HepG2 (cell line): Measurements from ENCODE around the gene TBC1D20. TPM values are rescaled to one million over a fixed set of nuclear protein-coding genes. Genes with fewer than 3 reads are reported as not detected.

Source experiments
- ATAC-seq: fragments of 200-7000 bp; cut with Tn5 transposase; 3 replicates; pipeline ENCODE4 v1.9.1; 2020; ENCODE audit warnings: mild to moderate bottlenecking, moderate library complexity
- BruUV-seq: library from RNA; stranded (reverse); fragments of 400-500 nt; replicated peaks from 2 replicates; lab custom pipeline; 2021; lab: Mats Ljungman, UMichigan
- CTCF ChIA-PET: fragments of 300-600 bp; formaldehyde crosslinking; extraction: SDS; loops from one replicate; lab custom pipeline; 2021; ENCODE audit warnings: low total read pairs, inconsistent platforms, low intra/inter-chr PET ratio; lab: Yijun Ruan, JAX
- POLR2A ChIA-PET: fragments of 350-600 bp; sonication (Branson Sonifier 250); formaldehyde crosslinking; loops from one replicate; lab custom pipeline; 2020; ENCODE audit warnings: antibody characterized with exemption, inconsistent platforms; lab: Yijun Ruan, JAX
- DNase-seq: peaks from one replicate; pipeline ENCODE4 v3.0.0-alpha.2; 2015; ENCODE audit warnings: low spot score
- FAIRE-seq: peaks from 3 replicates; lab custom pipeline; 2011; peaks lifted over from hg19 to GRCh38; lab: Jason Lieb, UNC
- H2AFZ ChIP-seq: one replicate; pipeline ENCODE4 v1.6.1; 2011; ENCODE audit warnings: low read length, inconsistent platforms
- H3K27ac ChIP-seq: fragments of 300-600 bp; 3 replicates; pipeline ENCODE4 v1.8.0; 2011; ENCODE audit warnings: mixed run types, mild to moderate bottlenecking, mixed read lengths, low read length, inconsistent platforms; ENCODE audit not compliant: insufficient read depth; ENCODE audit errors: extremely low read length
- H3K27me3 ChIP-seq, 2 experiments: fragments of 200-600 bp in 1 of 2; 2 replicates in 1 of 2; 3 replicates in 1 of 2; pipeline versions ENCODE4 v1.6.0 to v1.8.0; 2011; ENCODE audit warnings: low read length in 2 of 2, mild to moderate bottlenecking in 2 of 2, moderate library complexity in 2 of 2, inconsistent platforms in 1 of 2; ENCODE audit not compliant: insufficient read depth in 2 of 2, control insufficient read depth in 1 of 2
- H3K36me3 ChIP-seq, 2 experiments: fragments of 200-600 bp in 1 of 2; replicated peaks in 1 of 2; 2 replicates in 1 of 2; 3 replicates in 1 of 2; pipeline versions ENCODE4 v1.5.1 to v1.8.0; 2011; ENCODE audit warnings: low read length in 2 of 2, inconsistent platforms in 1 of 2; ENCODE audit not compliant: insufficient read depth in 2 of 2, control insufficient read depth in 1 of 2
- H3K4me1 ChIP-seq: 2 replicates; pipeline ENCODE4 v1.5.1; 2012; ENCODE audit warnings: low read length, inconsistent platforms; ENCODE audit not compliant: insufficient read depth
- H3K4me2 ChIP-seq: 2 replicates; pipeline ENCODE4 v1.6.0; 2011; ENCODE audit warnings: low read depth, low read length, inconsistent platforms
- H3K4me3 ChIP-seq, 3 experiments: fragments of 200-600 bp in 1 of 3; sonication (generic), shearing (Covaris generic) in 1 of 3; replicated peaks in 1 of 3; 2 replicates each; pipeline ENCODE4 v1.5.1; 2011 to 2016; ENCODE audit warnings: low read length in 3 of 3, inconsistent platforms in 2 of 3, low read depth in 2 of 3, mild to moderate bottlenecking in 2 of 3, control low read depth in 1 of 3, mixed read lengths in 1 of 3; ENCODE audit not compliant: insufficient read depth in 1 of 3
- H3K79me2 ChIP-seq: one replicate; pipeline ENCODE4 v1.6.1; 2011; ENCODE audit warnings: low read length, inconsistent platforms; ENCODE audit not compliant: insufficient read depth
- H3K9ac ChIP-seq: 2 replicates; pipeline ENCODE4 v1.6.0; 2011; ENCODE audit warnings: mild to moderate bottlenecking, low read depth, low read length, inconsistent platforms; ENCODE audit not compliant: insufficient read depth
- H3K9me3 ChIP-seq: 2 replicates; pipeline ENCODE4 v1.5.1; 2012; ENCODE audit warnings: mild to moderate bottlenecking, low read length
- H4K20me1 ChIP-seq: 2 replicates; pipeline ENCODE4 v1.6.0; 2011; ENCODE audit warnings: inconsistent platforms, mild to moderate bottlenecking, low read length, moderate library complexity; ENCODE audit not compliant: insufficient read depth
- ATF4 ChIP-seq, 2 experiments: fragments of 450-650 bp in 1 of 2; sonication (generic) in 1 of 2; formaldehyde crosslinking; IDR thresholded peaks; 2 replicates each; pipeline versions ENCODE4 v1.5.0 to v1.8.0; 2020 to 2022; ENCODE audit warnings: mild to moderate bottlenecking in 1 of 2, missing genetic modification reagents in 1 of 2
- ATF7 ChIP-seq, 2 experiments: fragments of 450-650 bp in 1 of 2; sonication (generic) in 1 of 2; formaldehyde crosslinking in 1 of 2; IDR thresholded peaks; 2 replicates each; pipeline versions ENCODE4 v1.4.0 to v1.6.1; 2016 to 2020; ENCODE audit warnings: antibody characterized with exemption in 1 of 2, mild to moderate bottlenecking in 1 of 2, missing genetic modification reagents in 1 of 2
- HOXA3 ChIP-seq: sonication (generic); formaldehyde crosslinking; IDR thresholded peaks from 2 replicates; pipeline ENCODE4 v1.5.0; 2020; ENCODE audit warnings: missing genetic modification reagents
- NFIB ChIP-seq: sonication (generic); formaldehyde crosslinking; IDR thresholded peaks from 2 replicates; pipeline ENCODE4 v1.9.0; 2021; ENCODE audit warnings: missing genetic modification reagents, mild to moderate bottlenecking, borderline replicate concordance
- POLR2A ChIP-seq, 2 experiments: IDR thresholded peaks; 2 replicates each; pipeline ENCODE4 v1.6.1; 2011; ENCODE audit warnings: low read depth in 2 of 2, low read length in 2 of 2, mild to moderate bottlenecking in 1 of 2, moderate library complexity in 1 of 2; ENCODE audit not compliant: insufficient read depth in 1 of 2
- REL ChIP-seq: sonication (generic); formaldehyde crosslinking; conservative IDR thresholded peaks from 2 replicates; pipeline ENCODE4 v1.8.0; 2022; ENCODE audit warnings: mild to moderate bottlenecking, missing genetic modification reagents, moderate library complexity
- REPIN1 ChIP-seq: sonication (generic); formaldehyde crosslinking; IDR thresholded peaks from 2 replicates; pipeline ENCODE4 v1.8.0; 2022; ENCODE audit warnings: missing genetic modification reagents, low read depth, mild to moderate bottlenecking, borderline replicate concordance
- SALL2 ChIP-seq: sonication (generic); formaldehyde crosslinking; IDR thresholded peaks from 2 replicates; pipeline ENCODE4 v1.8.1; 2023; ENCODE audit warnings: mild to moderate bottlenecking, missing genetic modification reagents, inconsistent platforms
- ZBTB38 ChIP-seq: sonication (generic); formaldehyde crosslinking; IDR thresholded peaks from 2 replicates; pipeline ENCODE4 v1.5.1; 2020; ENCODE audit warnings: mild to moderate bottlenecking, missing genetic modification reagents
- ZMYM4 ChIP-seq: sonication (generic); formaldehyde crosslinking; IDR thresholded peaks from 2 replicates; pipeline ENCODE4 v1.8.1; 2023; ENCODE audit warnings: mild to moderate bottlenecking, missing genetic modification reagents
- ZNF101 ChIP-seq: sonication (generic); formaldehyde crosslinking; IDR thresholded peaks from 2 replicates; pipeline ENCODE4 v1.4.0; 2020; ENCODE audit warnings: mild to moderate bottlenecking, low read depth, missing genetic modification reagents, borderline replicate concordance
- ZNF121 ChIP-seq: sonication (generic); formaldehyde crosslinking; IDR thresholded peaks from 2 replicates; pipeline ENCODE4 v1.5.0; 2020; ENCODE audit warnings: mild to moderate bottlenecking, missing genetic modification reagents
- ZNF430 ChIP-seq: sonication (generic); formaldehyde crosslinking; IDR thresholded peaks from 2 replicates; pipeline ENCODE4 v1.9.0; 2021; ENCODE audit warnings: mild to moderate bottlenecking, missing genetic modification reagents
- ZNF678 ChIP-seq: sonication (generic); formaldehyde crosslinking; IDR thresholded peaks from 2 replicates; pipeline ENCODE4 v1.4.0; 2020; ENCODE audit warnings: mild to moderate bottlenecking, missing genetic modification reagents
- ZZZ3 ChIP-seq: sonication (generic); formaldehyde crosslinking; IDR thresholded peaks from 2 replicates; pipeline ENCODE4 v1.4.0; 2020; ENCODE audit warnings: missing genetic modification reagents, mild to moderate bottlenecking, borderline replicate concordance
- WGBS: methylation state at CpG from one replicate; pipeline ENCODE4 v1.1.6; 2017; ENCODE audit warnings: low lambda C conversion rate; 5-methylcytosine and 5-hydroxymethylcytosine counted together
- in situ Hi-C: cut with HindIII; loops from 2 replicates; pipeline ENCODE4 v1.10.0; 2017; ENCODE audit warnings: low pct_unique_long_range_greater_than_20kb; ENCODE audit not compliant: extremely low pct_ligation_motif_present
- intact Hi-C: fragments of 100-400 bp; cut with micrococcal nuclease; formaldehyde crosslinking; loops from one replicate; pipeline ENCODE4 v1.10.0; 2022; ENCODE audit not compliant: unreplicated experiment
- polyA plus RNA-seq, 8 experiments: library from polyadenylated mRNA; depleted of rRNA in 3 of 8; stranded (reverse) in 7 of 8; unstranded in 1 of 8; fragments of >200 nt; fragmentation: Illumina TruSeq in 4 of 8; extraction: Trizol in 4 of 8; gene quantifications; 2 replicates each; pipeline versions ENCODE4 v1.2.1 to v1.2.3, GENCODE V29; 2011 to 2016; ENCODE audit warnings: low read depth in 4 of 8, missing spikeins in 1 of 8, mixed read lengths in 1 of 8; ENCODE audit not compliant: insufficient read depth in 1 of 8
- total RNA-seq, 5 experiments: library from RNA; depleted of rRNA; stranded (reverse); fragments of >200 nt; fragmentation: Illumina TruSeq; extraction: Trizol; gene quantifications; 2 replicates each; pipeline ENCODE4 v1.2.3, GENCODE V29; 2016; ENCODE audit warnings: low read depth in 1 of 5
- TF ChIP-seq, protein P1 (sequence below): sonication (generic); formaldehyde crosslinking; IDR thresholded peaks from 2 replicates; pipeline ENCODE4 v1.4.0; 2020; ENCODE audit warnings: mild to moderate bottlenecking, missing genetic modification reagents, borderline replicate concordance
- TF ChIP-seq, protein P2 (sequence below): IDR thresholded peaks from 2 replicates; pipeline ENCODE4 v1.6.1; 2016; ENCODE audit warnings: mild to moderate bottlenecking, missing biosample characterization, missing genetic modification reagents

The TBC1D20 gene
- total and polyA plus RNA-seq, 2 of the 13 experiments (the other 11 are each of a cell fraction or from before 2014, with no cell fraction given) = 36.6 to 47.1 TPM

DNA sequence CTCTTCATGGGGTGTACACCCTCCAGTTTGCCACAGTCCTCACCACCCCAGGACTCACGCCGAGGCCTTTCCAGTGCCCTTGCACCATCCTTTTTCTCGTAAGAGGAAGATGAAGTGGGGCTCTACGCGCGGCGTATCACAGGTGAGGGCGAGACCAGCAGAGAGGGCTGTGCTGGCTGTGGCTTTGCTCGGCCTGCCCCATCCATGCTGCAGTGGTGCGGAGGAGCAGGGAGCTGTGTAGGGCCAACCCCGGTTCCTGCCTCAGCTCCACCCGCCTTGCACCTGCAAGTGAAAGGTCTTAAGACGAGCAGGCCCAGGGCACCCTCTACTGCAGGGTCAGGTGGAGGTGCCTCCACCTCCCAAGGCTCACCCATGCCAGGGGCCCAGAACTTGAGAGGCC lies 30.1 kb downstream of the TBC1D20 start:
- 97% methylated on average over 12 of the region's 13 CpGs for WGBS
- ATAC-seq = no peak
- peaks cover 40 to 61% of the 10 kb centered on the region in 2 experiments for H3K36me3 ChIP-seq
- POLR2A ChIA-PET = interaction anchor here (0.8 to 5.7 kb wide), 12 partner anchors 10 to 85 kb away, joined by 3 to 61 read pairs (median 11); partner anchors contain the start of genes NRSN2, RBCK1 and TRIB3
- BruUV-seq = no TSS peak
- intact Hi-C loops = no loop called here
- DNase-seq = no peak
- no peak overlapping the region for H3K27ac ChIP-seq
- CTCF ChIA-PET = interaction anchor here (1.0 to 3.7 kb wide), 7 partner anchors 47 to 83 kb away, joined by 3 to 106 read pairs (median 12); no protein-coding TSS in a partner anchor
- no peak overlapping the region for H3K9ac ChIP-seq
- H3K27me3 ChIP-seq = no peaks in the 10 kb centered on the region
- no peaks in the 10 kb centered on the region for H3K9me3 ChIP-seq
- no peak overlapping the region for H2AFZ ChIP-seq
- H3K4me3 ChIP-seq = no peak overlapping the region
- H3K4me1 ChIP-seq = 0 out of 2 replicates have a peak, but pooled peaks cover 7% of the 10 kb centered on the region
- H4K20me1 ChIP-seq = no peaks in the 10 kb centered on the region
- FAIRE-seq = no peak
- no peaks in the 10 kb centered on the region for H3K79me2 ChIP-seq
- in situ Hi-C loops = loop anchor here (5.0 kb wide), 1 partner anchor 80 kb away; no protein-coding TSS in a partner anchor
- no peak overlapping the region for H3K4me2 ChIP-seq
- TF ChIP-seq NFIB (CRISPR knock-in tag) (0 out of 2 replicates have a peak, but pooled peaks have one; percentile 22), ZNF101 (CRISPR knock-in tag) (0 out of 2 replicates have a peak, but pooled peaks have one; percentile 33), SALL2 (CRISPR knock-in tag) (no peak), REPIN1 (CRISPR knock-in tag) (0 out of 2 replicates have a peak, but pooled peaks have one; percentile 52), ZNF430 (CRISPR knock-in tag) (0 out of 2 replicates have a peak, but pooled peaks have one; percentile 21), REL (0 out of 2 replicates have a peak, but pooled peaks have one; percentile 0), HOXA3 (no peak), ATF7 (IDR thresholded peaks at IDR 0.05) (no peak), ATF7 (CRISPR knock-in tag; IDR thresholded peaks at IDR 0.05) (peak; percentile 51; the same call in 1 of the 2 replicates), POLR2A (IDR thresholded peaks at IDR 0.05; ENCODE audit: insufficient read depth in 1 of 2, low read depth in 2 of 2, low read length in 2 of 2) (0 out of 4 replicates have a peak, but pooled peaks of 1 of the 2 experiments have one; percentile 21), ZNF121 (no peak), ZZZ3 (CRISPR knock-in tag) (0 out of 2 replicates have a peak, but pooled peaks have one; percentile 51), ATF4 (CRISPR knock-in tag; IDR thresholded peaks at IDR 0.05) (0 out of 4 replicates have a peak, but pooled peaks of 1 of the 2 experiments have one; percentile 19), ZNF678 (CRISPR knock-in tag) (0 out of 2 replicates have a peak, but pooled peaks have one; percentile 30), ZBTB38 (0 out of 2 replicates have a peak, but pooled peaks have one; percentile 4), ZMYM4 (CRISPR knock-in tag) (no peak)
- TF ChIP-seq, protein P1, sequence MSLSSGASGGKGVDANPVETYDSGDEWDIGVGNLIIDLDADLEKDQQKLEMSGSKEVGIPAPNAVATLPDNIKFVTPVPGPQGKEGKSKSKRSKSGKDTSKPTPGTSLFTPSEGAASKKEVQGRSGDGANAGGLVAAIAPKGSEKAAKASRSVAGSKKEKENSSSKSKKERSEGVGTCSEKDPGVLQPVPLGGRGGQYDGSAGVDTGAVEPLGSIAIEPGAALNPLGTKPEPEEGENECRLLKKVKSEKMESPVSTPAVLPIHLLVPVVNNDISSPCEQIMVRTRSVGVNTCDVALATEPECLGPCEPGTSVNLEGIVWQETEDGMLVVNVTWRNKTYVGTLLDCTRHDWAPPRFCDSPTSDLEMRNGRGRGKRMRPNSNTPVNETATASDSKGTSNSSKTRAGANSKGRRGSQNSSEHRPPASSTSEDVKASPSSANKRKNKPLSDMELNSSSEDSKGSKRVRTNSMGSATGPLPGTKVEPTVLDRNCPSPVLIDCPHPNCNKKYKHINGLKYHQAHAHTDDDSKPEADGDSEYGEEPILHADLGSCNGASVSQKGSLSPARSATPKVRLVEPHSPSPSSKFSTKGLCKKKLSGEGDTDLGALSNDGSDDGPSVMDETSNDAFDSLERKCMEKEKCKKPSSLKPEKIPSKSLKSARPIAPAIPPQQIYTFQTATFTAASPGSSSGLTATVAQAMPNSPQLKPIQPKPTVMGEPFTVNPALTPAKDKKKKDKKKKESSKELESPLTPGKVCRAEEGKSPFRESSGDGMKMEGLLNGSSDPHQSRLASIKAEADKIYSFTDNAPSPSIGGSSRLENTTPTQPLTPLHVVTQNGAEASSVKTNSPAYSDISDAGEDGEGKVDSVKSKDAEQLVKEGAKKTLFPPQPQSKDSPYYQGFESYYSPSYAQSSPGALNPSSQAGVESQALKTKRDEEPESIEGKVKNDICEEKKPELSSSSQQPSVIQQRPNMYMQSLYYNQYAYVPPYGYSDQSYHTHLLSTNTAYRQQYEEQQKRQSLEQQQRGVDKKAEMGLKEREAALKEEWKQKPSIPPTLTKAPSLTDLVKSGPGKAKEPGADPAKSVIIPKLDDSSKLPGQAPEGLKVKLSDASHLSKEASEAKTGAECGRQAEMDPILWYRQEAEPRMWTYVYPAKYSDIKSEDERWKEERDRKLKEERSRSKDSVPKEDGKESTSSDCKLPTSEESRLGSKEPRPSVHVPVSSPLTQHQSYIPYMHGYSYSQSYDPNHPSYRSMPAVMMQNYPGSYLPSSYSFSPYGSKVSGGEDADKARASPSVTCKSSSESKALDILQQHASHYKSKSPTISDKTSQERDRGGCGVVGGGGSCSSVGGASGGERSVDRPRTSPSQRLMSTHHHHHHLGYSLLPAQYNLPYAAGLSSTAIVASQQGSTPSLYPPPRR = 0 out of 2 replicates have a peak, but pooled peaks have one; percentile 20
- TF ChIP-seq, protein P2, sequence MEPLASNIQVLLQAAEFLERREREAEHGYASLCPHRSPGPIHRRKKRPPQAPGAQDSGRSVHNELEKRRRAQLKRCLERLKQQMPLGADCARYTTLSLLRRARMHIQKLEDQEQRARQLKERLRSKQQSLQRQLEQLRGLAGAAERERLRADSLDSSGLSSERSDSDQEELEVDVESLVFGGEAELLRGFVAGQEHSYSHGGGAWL (CRISPR knock-in tag) = 0 out of 2 replicates have a peak, but pooled peaks have one; percentile 7
